Measurements from ENCODE around the gene FAM118B.

FAM118B gene

GRCh38 chr11:126181939-126182730 is 29.4 kb upstream of the FAM118B start:
- no peak for ATAC-seq
- TF ChIP-seq ZFP30 (CRISPR knock-in tag; IDR thresholded peaks at IDR 0.05) (no peak), GLIS3 (CRISPR knock-in tag; IDR thresholded peaks at IDR 0.05) (no peak)

DNA sequence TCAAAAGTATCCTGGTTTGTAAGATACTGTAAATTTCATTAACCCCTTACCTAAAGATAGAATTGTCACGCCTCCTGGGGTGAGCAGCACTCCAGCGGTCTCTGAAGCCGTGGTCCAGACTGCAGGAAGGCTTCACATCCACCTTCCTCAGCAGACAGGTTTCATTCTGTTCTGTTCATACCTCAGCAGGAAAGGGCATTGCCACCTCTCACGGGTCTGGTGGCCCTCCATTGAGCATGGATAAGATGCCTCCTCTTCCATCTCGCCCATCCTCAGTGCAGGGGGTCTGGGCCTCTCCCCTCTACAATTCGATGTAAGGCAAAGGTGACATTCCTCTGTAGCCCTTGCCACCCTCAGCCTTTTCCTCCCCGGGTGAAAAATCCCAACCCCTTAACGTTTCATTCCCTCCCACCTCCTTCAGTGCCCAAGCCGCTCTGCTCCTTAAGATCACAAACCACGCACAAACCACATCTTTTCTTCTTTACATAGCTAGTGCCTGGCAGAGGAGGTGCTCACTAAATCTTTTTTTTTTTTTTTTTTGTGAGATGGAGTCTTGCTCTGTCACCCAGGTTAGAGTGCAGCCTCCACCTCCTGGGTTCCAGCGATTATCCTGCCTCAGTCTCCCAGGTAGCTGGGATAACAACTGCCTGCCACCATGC is 28.7 kb upstream of the FAM118B start:
- TF ChIP-seq PPARA (CRISPR knock-in tag; IDR thresholded peaks at IDR 0.05; ENCODE audit: borderline replicate concordance) (no peak), ZFP30 (CRISPR knock-in tag; IDR thresholded peaks at IDR 0.05) (no peak), ZNF8 (CRISPR knock-in tag; IDR thresholded peaks at IDR 0.05) (no peak), CSDC2 (CRISPR knock-in tag; IDR thresholded peaks at IDR 0.05) (no peak), ZNF70 (CRISPR knock-in tag; IDR thresholded peaks at IDR 0.05) (no peak), ESRRG (CRISPR knock-in tag; IDR thresholded peaks at IDR 0.05) (no peak), ZFP3 (CRISPR knock-in tag; IDR thresholded peaks at IDR 0.05) (no peak), ZC3H10 (CRISPR knock-in tag; IDR thresholded peaks at IDR 0.05) (no peak), PATZ1 (CRISPR knock-in tag; IDR thresholded peaks at IDR 0.05; ENCODE audit: borderline replicate concordance) (no peak), ZNF565 (CRISPR knock-in tag; conservative IDR thresholded peaks at IDR 0.05; ENCODE audit: low read depth) (no peak), RARB (CRISPR knock-in tag; IDR thresholded peaks at IDR 0.05) (no peak), OSR1 (CRISPR knock-in tag; IDR thresholded peaks at IDR 0.05) (no peak), SNAI2 (CRISPR knock-in tag; IDR thresholded peaks at IDR 0.05) (no peak), ARNTL (CRISPR knock-in tag; IDR thresholded peaks at IDR 0.05; ENCODE audit: borderline replicate concordance, low read depth) (no peak), GLIS3 (CRISPR knock-in tag; IDR thresholded peaks at IDR 0.05) (no peak), TOX (CRISPR knock-in tag; IDR thresholded peaks at IDR 0.05; ENCODE audit: borderline replicate concordance) (no peak), BACH2 (CRISPR knock-in tag; IDR thresholded peaks at IDR 0.05; ENCODE audit: borderline replicate concordance) (no peak)
- TF ChIP-seq, protein P1, sequence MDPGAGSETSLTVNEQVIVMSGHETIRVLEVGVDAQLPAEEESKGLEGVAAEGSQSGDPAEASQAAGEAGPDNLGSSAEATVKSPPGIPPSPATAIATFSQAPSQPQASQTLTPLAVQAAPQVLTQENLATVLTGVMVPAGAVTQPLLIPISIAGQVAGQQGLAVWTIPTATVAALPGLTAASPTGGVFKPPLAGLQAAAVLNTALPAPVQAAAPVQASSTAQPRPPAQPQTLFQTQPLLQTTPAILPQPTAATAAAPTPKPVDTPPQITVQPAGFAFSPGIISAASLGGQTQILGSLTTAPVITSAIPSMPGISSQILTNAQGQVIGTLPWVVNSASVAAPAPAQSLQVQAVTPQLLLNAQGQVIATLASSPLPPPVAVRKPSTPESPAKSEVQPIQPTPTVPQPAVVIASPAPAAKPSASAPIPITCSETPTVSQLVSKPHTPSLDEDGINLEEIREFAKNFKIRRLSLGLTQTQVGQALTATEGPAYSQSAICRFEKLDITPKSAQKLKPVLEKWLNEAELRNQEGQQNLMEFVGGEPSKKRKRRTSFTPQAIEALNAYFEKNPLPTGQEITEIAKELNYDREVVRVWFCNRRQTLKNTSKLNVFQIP (CRISPR knock-in tag; IDR thresholded peaks at IDR 0.05; ENCODE audit: borderline replicate concordance, low read depth): no peak
- TF ChIP-seq, protein P2, sequence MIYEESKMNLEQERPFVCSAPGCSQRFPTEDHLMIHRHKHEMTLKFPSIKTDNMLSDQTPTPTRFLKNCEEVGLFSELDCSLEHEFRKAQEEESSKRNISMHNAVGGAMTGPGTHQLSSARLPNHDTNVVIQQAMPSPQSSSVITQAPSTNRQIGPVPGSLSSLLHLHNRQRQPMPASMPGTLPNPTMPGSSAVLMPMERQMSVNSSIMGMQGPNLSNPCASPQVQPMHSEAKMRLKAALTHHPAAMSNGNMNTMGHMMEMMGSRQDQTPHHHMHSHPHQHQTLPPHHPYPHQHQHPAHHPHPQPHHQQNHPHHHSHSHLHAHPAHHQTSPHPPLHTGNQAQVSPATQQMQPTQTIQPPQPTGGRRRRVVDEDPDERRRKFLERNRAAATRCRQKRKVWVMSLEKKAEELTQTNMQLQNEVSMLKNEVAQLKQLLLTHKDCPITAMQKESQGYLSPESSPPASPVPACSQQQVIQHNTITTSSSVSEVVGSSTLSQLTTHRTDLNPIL (CRISPR knock-in tag; IDR thresholded peaks at IDR 0.05; ENCODE audit: low read depth): no peak
- no peak for ATAC-seq

GRCh38 chr11:126185259-126186024 is 26.1 kb upstream of the FAM118B start:
- TF ChIP-seq BACH2 (CRISPR knock-in tag; IDR thresholded peaks at IDR 0.05; ENCODE audit: borderline replicate concordance) (no peak), ZNF70 (CRISPR knock-in tag; IDR thresholded peaks at IDR 0.05) (no peak), RARB (CRISPR knock-in tag; IDR thresholded peaks at IDR 0.05) (no peak), ARNTL (CRISPR knock-in tag; IDR thresholded peaks at IDR 0.05; ENCODE audit: borderline replicate concordance, low read depth) (no peak), PATZ1 (CRISPR knock-in tag; IDR thresholded peaks at IDR 0.05; ENCODE audit: borderline replicate concordance) (no peak), TCF4 (CRISPR knock-in tag; IDR thresholded peaks at IDR 0.05; ENCODE audit: borderline replicate concordance) (no peak), OSR1 (CRISPR knock-in tag; IDR thresholded peaks at IDR 0.05) (no peak), ZC3H10 (CRISPR knock-in tag; IDR thresholded peaks at IDR 0.05) (no peak), ZFP3 (CRISPR knock-in tag; IDR thresholded peaks at IDR 0.05) (no peak)
- TF ChIP-seq, protein P2 (CRISPR knock-in tag; IDR thresholded peaks at IDR 0.05; ENCODE audit: low read depth): no peak
- TF ChIP-seq, protein P3, sequence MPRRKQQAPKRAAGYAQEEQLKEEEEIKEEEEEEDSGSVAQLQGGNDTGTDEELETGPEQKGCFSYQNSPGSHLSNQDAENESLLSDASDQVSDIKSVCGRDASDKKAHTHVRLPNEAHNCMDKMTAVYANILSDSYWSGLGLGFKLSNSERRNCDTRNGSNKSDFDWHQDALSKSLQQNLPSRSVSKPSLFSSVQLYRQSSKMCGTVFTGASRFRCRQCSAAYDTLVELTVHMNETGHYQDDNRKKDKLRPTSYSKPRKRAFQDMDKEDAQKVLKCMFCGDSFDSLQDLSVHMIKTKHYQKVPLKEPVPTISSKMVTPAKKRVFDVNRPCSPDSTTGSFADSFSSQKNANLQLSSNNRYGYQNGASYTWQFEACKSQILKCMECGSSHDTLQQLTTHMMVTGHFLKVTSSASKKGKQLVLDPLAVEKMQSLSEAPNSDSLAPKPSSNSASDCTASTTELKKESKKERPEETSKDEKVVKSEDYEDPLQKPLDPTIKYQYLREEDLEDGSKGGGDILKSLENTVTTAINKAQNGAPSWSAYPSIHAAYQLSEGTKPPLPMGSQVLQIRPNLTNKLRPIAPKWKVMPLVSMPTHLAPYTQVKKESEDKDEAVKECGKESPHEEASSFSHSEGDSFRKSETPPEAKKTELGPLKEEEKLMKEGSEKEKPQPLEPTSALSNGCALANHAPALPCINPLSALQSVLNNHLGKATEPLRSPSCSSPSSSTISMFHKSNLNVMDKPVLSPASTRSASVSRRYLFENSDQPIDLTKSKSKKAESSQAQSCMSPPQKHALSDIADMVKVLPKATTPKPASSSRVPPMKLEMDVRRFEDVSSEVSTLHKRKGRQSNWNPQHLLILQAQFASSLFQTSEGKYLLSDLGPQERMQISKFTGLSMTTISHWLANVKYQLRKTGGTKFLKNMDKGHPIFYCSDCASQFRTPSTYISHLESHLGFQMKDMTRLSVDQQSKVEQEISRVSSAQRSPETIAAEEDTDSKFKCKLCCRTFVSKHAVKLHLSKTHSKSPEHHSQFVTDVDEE (CRISPR knock-in tag; IDR thresholded peaks at IDR 0.05): no peak
- TF ChIP-seq, protein P1 (CRISPR knock-in tag; IDR thresholded peaks at IDR 0.05; ENCODE audit: borderline replicate concordance, low read depth): no peak
- ATAC-seq: no peak
